Measurements from ENCODE around the gene LRRC3C.
"Not testable (repeated sequence)": the region's sequence is repeated elsewhere in the genome, so short reads cannot be mapped to it uniquely, and the experiment has no call there.

Gene LRRC3C

DNA sequence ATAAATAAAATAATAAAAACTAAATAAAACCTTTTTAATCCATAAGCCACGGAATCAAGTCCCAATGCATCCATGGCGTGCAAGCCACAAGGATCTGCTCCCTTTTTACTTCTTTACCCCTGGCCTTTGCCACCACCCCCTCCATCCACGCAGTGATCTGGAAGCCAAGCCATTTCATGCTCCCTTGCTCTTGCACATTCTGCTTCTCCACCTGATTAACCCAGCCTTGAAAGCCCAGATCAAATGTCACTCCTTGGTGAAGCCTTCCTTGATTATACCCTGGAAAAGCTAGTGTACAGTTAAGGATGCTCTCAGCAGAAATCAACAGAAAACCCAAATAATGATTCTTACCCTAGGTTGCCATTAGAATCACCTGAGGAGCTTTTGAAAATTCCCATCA is 9.9 kb downstream of the LRRC3C start:
- Histone ChIP-seq H3K9me3 (ENCODE audit: control insufficient read depth, insufficient read depth, low read depth, low read length) (no peaks in the 10 kb centered on the region), H3K27ac (ENCODE audit: low read depth, low read length) (no peak overlapping the region), H3K27me3 (ENCODE audit: control insufficient read depth, insufficient read depth, low read length) (no peaks in the 10 kb centered on the region), H3K4me1 (ENCODE audit: control insufficient read depth, insufficient read depth, low read length) (peaks cover 9% of the 10 kb centered on the region), H3K36me3 (ENCODE audit: control insufficient read depth, insufficient read depth, low read length) (no peaks in the 10 kb centered on the region), H3K9ac (ENCODE audit: low read length) (no peak overlapping the region), H3K4me3 (ENCODE audit: low read depth, low read length) (no peak overlapping the region)

DNA sequence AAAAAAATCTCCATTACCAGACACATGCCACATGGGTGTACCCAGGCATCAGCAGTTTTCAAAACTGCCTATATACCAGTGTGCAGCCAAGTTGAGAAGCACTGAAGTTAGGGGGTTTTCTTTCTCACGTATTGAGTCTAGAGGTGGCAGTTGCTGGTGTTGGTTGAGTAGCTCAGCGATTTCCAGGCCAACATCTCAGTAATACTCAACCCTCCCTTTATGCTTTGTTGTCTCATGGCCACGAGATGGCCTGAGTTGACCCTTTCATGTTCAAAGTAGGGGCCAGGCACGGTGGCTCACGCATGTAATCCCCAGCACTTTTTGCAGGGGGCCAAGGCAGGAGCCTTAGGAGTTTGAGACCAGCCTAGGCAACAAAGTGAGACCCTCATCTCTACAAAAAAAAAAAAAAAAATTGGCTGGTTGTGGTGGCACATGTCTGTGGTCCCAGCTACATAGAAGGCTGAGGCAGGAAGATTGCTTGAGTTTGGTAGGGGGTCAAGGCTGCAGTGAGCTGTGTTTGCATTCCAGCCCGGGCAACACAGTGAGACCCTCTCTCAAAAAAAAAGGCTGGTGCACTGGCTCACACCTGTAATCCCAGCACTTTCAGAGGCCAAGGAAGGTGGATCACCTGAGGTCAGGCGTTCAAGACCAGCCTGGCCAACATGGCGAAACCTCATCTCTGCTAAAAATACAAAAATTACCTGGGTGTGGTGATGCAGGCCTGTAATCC is 10.8 kb downstream of the LRRC3C start:
- peaks cover 9% of the 10 kb centered on the region for H3K4me1 ChIP-seq (ENCODE audit: control insufficient read depth, insufficient read depth, low read length)
- H3K9me3 ChIP-seq (ENCODE audit: control insufficient read depth, insufficient read depth, low read depth, low read length): no peaks in the 10 kb centered on the region
- no peaks in the 10 kb centered on the region for H3K36me3 ChIP-seq (ENCODE audit: control insufficient read depth, insufficient read depth, low read length)
- no peak overlapping the region for H3K9ac ChIP-seq (ENCODE audit: low read length)
- H3K27me3 ChIP-seq (ENCODE audit: control insufficient read depth, insufficient read depth, low read length): 0 out of 2 replicates have a peak, but pooled peaks cover 3% of the 10 kb centered on the region
- H3K27ac ChIP-seq (ENCODE audit: low read depth, low read length): no peak overlapping the region
- no peak overlapping the region for H3K4me3 ChIP-seq (ENCODE audit: low read depth, low read length)

- Histone ChIP-seq H3K9ac (ENCODE audit: low read length) (no peak overlapping the region), H3K4me3 (ENCODE audit: low read depth, low read length) (no peak overlapping the region), H3K27ac (ENCODE audit: low read depth, low read length) (no peak overlapping the region), H3K9me3 (ENCODE audit: control insufficient read depth, insufficient read depth, low read depth, low read length) (no peaks in the 10 kb centered on the region), H3K27me3 (ENCODE audit: control insufficient read depth, insufficient read depth, low read length) (0 out of 2 replicates have a peak, but pooled peaks cover 3% of the 10 kb centered on the region), H3K4me1 (ENCODE audit: control insufficient read depth, insufficient read depth, low read length) (peaks cover 4% of the 10 kb centered on the region), H3K36me3 (ENCODE audit: control insufficient read depth, insufficient read depth, low read length) (no peaks in the 10 kb centered on the region)
Measured at GRCh38 chr17:39939106-39939505, 11.6 kb downstream of the LRRC3C start.

DNA sequence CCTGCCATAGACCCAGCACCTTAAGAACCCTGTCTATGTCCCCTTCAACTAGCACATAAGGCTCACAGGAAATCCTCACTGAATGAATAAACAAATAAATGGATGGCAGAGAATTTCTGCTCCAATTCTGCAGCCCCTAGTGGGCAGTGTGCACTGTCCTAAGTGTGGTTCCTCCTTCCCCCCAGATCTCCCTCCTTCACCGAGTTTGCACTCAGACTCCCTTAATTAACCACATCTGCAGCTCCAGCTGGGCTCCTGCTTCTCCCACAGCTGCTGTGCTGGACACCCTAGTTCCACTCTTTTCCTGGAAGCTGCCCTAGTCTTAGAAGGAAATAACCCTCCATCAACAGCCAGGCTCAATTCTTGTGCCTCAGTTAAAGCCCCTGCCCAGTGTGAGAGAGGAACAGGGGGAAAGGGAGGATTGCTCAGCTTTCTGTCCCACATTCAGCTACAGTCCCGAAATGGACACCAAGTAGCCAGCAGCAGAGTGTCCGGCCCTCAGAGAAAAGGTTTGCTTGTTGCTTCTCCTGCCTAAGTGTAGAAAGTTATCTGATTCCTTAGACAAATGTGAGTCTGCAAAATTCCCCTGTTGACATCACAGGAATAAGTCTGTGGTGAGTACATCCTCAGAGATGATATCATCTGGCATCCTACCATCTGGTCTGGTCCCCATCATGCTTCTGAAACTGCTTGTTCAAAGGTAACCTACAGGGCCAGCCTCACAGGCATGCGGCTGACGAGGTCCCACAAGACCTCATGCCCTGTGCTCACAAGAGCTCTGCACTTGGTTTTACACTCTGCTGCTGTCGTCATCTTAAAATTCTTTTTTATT is 12.3 kb downstream of the LRRC3C start:
- Histone ChIP-seq H3K27ac (ENCODE audit: low read depth, low read length) (no peak overlapping the region), H3K4me1 (ENCODE audit: control insufficient read depth, insufficient read depth, low read length) (no peaks in the 10 kb centered on the region; the same call in 1 of the 2 replicates)

DNA sequence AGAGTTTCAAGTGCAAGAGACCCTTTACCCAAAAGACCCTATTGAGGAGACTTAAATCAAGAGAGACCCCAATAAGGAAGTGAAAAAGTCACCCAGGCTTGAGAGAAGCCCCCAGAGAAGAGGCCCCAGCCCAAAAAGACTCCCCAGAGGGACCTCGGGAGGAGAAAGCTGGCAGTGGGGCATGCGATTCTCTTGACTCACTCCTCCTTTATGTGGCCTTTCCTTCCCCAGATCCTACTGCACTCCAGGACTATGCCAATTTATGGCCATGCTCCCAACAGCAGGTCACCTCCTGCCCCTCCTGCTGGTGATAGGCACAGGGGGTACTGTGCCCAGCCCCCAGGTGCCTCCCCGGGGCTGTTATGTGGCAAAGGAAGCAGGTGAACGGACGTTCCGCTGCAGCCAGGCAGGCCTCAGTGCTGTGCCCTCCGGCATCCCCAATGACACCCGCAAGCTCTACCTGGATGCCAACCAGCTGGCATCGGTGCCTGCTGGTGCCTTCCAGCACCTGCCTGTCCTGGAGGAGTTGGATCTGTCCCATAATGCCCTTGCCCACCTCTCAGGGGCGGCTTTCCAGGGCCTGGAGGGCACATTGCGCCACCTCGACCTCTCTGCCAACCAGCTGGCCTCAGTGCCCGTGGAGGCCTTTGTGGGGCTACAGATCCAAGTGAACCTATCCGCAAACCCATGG is 16.3 kb downstream of the LRRC3C start:
- Histone ChIP-seq H3K9me3 (ENCODE audit: control insufficient read depth, insufficient read depth, low read depth, low read length) (no peaks in the 10 kb centered on the region), H3K36me3 (ENCODE audit: control insufficient read depth, insufficient read depth, low read length) (no peaks in the 10 kb centered on the region), H3K9ac (ENCODE audit: low read length) (no peak overlapping the region), H3K4me3 (ENCODE audit: low read depth, low read length) (no peak overlapping the region), H3K4me1 (ENCODE audit: control insufficient read depth, insufficient read depth, low read length) (no peaks in the 10 kb centered on the region; the same call in 1 of the 2 replicates), H3K27me3 (ENCODE audit: control insufficient read depth, insufficient read depth, low read length) (0 out of 2 replicates have a peak, but pooled peaks cover 3% of the 10 kb centered on the region), H3K27ac (ENCODE audit: low read depth, low read length) (no peak overlapping the region)

More for the DNA sequence above, 12.3 kb downstream of the LRRC3C start:
- 0 out of 2 replicates have a peak, but pooled peaks cover 3% of the 10 kb centered on the region for H3K27me3 ChIP-seq (ENCODE audit: control insufficient read depth, insufficient read depth, low read length)
- H3K4me3 ChIP-seq (ENCODE audit: low read depth, low read length): no peak overlapping the region
- no peak overlapping the region for H3K9ac ChIP-seq (ENCODE audit: low read length)
- H3K9me3 ChIP-seq (ENCODE audit: control insufficient read depth, insufficient read depth, low read depth, low read length): no peaks in the 10 kb centered on the region
- H3K36me3 ChIP-seq (ENCODE audit: control insufficient read depth, insufficient read depth, low read length): no peaks in the 10 kb centered on the region

DNA sequence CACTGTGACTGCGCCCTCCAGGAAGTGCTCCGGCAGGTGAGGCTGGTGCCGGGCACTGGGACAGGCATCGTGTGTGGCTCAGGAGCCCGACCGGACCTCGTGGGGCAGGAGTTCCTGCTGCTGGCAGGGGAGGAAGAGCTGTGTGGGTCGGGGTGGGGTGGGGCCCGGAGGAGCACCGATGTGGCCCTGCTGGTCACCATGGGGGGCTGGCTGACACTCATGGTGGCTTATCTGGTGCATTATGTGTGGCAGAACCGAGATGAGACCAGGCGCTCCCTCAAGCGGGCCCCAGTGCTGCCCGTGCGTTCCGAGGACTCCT is 16.8 kb downstream of the LRRC3C start:
- Histone ChIP-seq H3K4me1 (ENCODE audit: control insufficient read depth, insufficient read depth, low read length) (no peaks in the 10 kb centered on the region; the same call in 1 of the 2 replicates), H3K27ac (ENCODE audit: low read depth, low read length) (no peak overlapping the region), H3K9ac (ENCODE audit: low read length) (no peak overlapping the region)

DNA sequence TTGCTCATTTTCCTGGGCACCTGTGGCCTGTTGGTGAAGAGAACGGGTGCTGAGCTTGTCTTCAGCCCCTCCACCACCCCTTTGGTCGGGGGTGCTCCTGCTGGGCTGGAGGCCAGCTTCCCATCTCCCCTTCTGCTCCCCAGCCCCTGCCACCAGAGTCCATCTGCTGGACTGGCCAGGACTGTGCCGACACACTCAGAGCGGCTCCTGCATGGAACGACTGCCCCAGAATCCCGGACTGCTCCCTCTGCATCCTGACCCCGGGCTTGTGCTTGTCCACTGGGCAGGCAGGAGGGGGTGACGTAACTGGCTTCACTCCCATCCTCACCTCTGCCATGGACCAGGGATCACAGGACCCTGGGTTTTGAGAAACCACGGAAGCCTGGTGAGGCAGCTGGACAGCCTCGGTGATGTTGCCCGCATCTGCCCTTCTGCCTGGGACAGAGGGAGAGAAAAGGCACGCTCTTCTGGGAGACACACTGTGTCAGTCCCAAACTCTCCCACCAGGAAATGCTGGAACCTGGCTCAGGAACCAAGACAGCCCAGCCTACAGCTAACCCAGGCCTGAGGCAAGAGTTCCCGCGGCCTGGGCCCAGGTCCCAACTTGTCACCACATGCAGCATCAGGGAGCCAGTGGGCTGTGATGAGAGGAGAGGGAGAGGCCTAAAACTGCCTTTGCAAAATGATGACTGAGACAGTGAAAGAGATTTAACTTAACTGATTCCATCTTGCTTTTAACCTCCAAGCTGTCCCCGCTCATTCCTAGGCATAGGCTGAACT is 19.2 kb downstream of the LRRC3C start:
- no peak overlapping the region for H3K9ac ChIP-seq (ENCODE audit: low read length)
- peaks cover 12% of the 10 kb centered on the region for H3K27me3 ChIP-seq (ENCODE audit: control insufficient read depth, insufficient read depth, low read length)
- no peaks in the 10 kb centered on the region for H3K36me3 ChIP-seq (ENCODE audit: control insufficient read depth, insufficient read depth, low read length)
- H3K9me3 ChIP-seq (ENCODE audit: control insufficient read depth, insufficient read depth, low read depth, low read length): no peaks in the 10 kb centered on the region
- H3K4me3 ChIP-seq (ENCODE audit: low read depth, low read length): no peak overlapping the region
- no peak overlapping the region for H3K27ac ChIP-seq (ENCODE audit: low read depth, low read length)
- H3K4me1 ChIP-seq (ENCODE audit: control insufficient read depth, insufficient read depth, low read length): no peaks in the 10 kb centered on the region

More for the DNA sequence above, 16.8 kb downstream of the LRRC3C start:
- Histone ChIP-seq H3K36me3 (ENCODE audit: control insufficient read depth, insufficient read depth, low read length) (no peaks in the 10 kb centered on the region), H3K9me3 (ENCODE audit: control insufficient read depth, insufficient read depth, low read depth, low read length) (no peaks in the 10 kb centered on the region), H3K4me3 (ENCODE audit: low read depth, low read length) (no peak overlapping the region), H3K27me3 (ENCODE audit: control insufficient read depth, insufficient read depth, low read length) (0 out of 2 replicates have a peak, but pooled peaks cover 3% of the 10 kb centered on the region)

GRCh38 chr17:39948489-39948828 is 20.9 kb downstream of the LRRC3C start:
- H3K27me3 ChIP-seq (ENCODE audit: control insufficient read depth, insufficient read depth, low read length): peaks cover 17% of the 10 kb centered on the region
- not testable (repeated sequence) for H3K4me1 ChIP-seq (ENCODE audit: control insufficient read depth, insufficient read depth, low read length); H3K36me3 ChIP-seq (ENCODE audit: control insufficient read depth, insufficient read depth, low read length); H3K9me3 ChIP-seq (ENCODE audit: control insufficient read depth, insufficient read depth, low read depth, low read length); H3K4me3 ChIP-seq (ENCODE audit: low read depth, low read length); H3K27ac ChIP-seq (ENCODE audit: low read depth, low read length); H3K9ac ChIP-seq (ENCODE audit: low read length)

GRCh38 chr17:39949028-39949427 is 21.5 kb downstream of the LRRC3C start:
- Histone ChIP-seq H3K27ac (ENCODE audit: low read depth, low read length) (no peak overlapping the region), H3K9me3 (ENCODE audit: control insufficient read depth, insufficient read depth, low read depth, low read length) (no peaks in the 10 kb centered on the region), H3K4me1 (ENCODE audit: control insufficient read depth, insufficient read depth, low read length) (peaks cover 11% of the 10 kb centered on the region), H3K27me3 (ENCODE audit: control insufficient read depth, insufficient read depth, low read length) (peaks cover 17% of the 10 kb centered on the region), H3K36me3 (ENCODE audit: control insufficient read depth, insufficient read depth, low read length) (no peaks in the 10 kb centered on the region), H3K4me3 (ENCODE audit: low read depth, low read length) (no peak overlapping the region), H3K9ac (ENCODE audit: low read length) (no peak overlapping the region)

DNA sequence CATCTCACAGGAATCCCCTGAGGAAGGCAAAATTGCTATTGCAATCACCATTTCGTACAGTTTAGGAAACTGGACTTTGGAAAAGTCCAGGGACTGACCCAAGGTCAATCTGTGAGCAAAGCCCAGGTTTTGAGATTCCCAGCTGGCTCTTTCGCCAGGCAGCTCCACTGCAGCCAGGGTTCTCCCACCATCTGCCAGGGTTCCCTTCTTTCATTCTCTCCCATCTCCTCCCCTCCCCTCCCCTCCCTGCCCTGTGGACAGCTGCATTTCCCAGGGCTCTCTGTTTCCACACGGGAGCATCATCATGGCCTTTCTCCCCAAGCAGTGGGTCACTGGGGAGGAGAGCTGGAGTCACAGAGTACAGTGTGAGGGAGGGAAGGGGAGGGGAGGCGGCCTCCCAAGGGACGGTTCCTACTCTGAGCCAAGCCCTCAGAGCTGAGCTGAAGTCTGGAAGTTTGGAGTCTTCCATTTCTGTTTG is 23.4 kb downstream of the LRRC3C start:
- Histone ChIP-seq H3K4me1 (ENCODE audit: control insufficient read depth, insufficient read depth, low read length) (peaks cover 15% of the 10 kb centered on the region), H3K9ac (ENCODE audit: low read length) (no peak overlapping the region), H3K27ac (ENCODE audit: low read depth, low read length) (no peak overlapping the region), H3K36me3 (ENCODE audit: control insufficient read depth, insufficient read depth, low read length) (no peaks in the 10 kb centered on the region), H3K9me3 (ENCODE audit: control insufficient read depth, insufficient read depth, low read depth, low read length) (no peaks in the 10 kb centered on the region), H3K4me3 (ENCODE audit: low read depth, low read length) (no peak overlapping the region), H3K27me3 (ENCODE audit: control insufficient read depth, insufficient read depth, low read length) (peaks cover 17% of the 10 kb centered on the region)
